ENCODE data around the gene DNAH11. TPM values are rescaled to one million over a fixed set of nuclear protein-coding genes. Genes with fewer than 3 reads are reported as not detected.

Gene DNAH11
- total and polyA plus RNA-seq, 2 of the 13 experiments (the other 11 are each of a cell fraction or from before 2014, with no cell fraction given): not detected

DNA sequence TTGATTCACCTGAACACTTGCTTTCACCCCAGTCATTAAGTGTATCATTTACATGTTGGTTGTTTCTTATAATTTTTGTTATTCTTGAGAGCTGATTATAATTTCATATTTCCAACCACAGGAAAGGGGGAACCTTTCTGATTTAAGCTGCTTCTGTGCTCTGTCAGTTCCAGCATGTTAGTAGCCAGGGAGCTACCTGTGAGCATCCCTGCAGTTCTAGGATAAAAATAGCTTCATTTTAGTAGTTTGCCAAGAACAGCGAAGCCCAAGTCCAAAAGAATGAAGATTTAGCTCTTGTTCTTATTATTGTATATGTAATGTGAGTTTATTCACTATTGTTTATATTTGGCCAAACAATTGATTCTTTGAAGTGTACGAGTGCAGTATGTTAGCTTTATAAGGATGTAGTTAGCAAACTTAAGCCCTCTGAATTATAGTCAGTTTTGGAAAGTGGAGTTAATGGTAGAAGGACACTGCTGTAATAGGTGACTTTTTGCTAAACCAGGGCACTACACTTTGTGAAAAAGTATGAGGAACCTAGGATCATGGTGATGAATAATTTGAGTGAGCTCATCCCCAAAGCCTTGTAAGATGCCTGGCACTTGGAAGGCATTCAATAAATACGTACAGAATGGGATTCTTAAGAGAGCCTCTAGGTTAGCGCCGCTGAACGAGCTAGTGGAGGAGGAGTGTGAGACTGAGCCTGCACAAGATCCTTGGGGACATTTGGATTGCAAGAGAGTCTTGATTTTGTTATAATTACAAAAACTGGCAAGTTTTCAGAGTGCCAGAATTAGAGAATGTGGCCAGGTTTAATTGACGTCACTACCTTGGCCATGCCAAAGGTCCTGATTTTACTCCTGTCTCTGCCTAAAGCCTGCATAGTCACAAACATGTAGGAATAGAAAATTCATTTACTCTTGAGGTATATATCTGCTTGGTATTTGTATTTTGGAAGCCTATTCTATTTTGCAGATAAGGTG lies 29.8 kb downstream of the DNAH11 start:
- in situ Hi-C loops (cut with HindIII; ENCODE audit: extremely low pct_ligation_motif_present, low pct_unique_long_range_greater_than_20kb) (no loop called here), intact Hi-C loops (cut with micrococcal nuclease; ENCODE audit: unreplicated experiment) (no loop called here)
- Histone ChIP-seq H3K36me3 (replicated peaks in 1 of 2; ENCODE audit: control insufficient read depth in 1 of 2, insufficient read depth in 2 of 2, low read length in 2 of 2) (no peaks in the 10 kb centered on the region), H3K9me3 (ENCODE audit: low read length) (no peaks in the 10 kb centered on the region), H4K20me1 (ENCODE audit: insufficient read depth, low read length) (no peaks in the 10 kb centered on the region), H3K4me1 (ENCODE audit: insufficient read depth, low read length) (no peaks in the 10 kb centered on the region), H3K79me2 (ENCODE audit: insufficient read depth, low read length) (no peaks in the 10 kb centered on the region), H3K4me3 (replicated peaks in 1 of 3; ENCODE audit: insufficient read depth in 1 of 3, low read depth in 2 of 3, low read length in 3 of 3) (no peak overlapping the region), H3K27me3 (ENCODE audit: control insufficient read depth in 1 of 2, insufficient read depth in 2 of 2, low read length in 2 of 2) (0 out of 5 replicates have a peak, but pooled peaks cover 0 to 2% of the 10 kb centered on the region in 2 experiments), H3K27ac (ENCODE audit: extremely low read length, insufficient read depth, low read length) (no peak overlapping the region), H3K4me2 (ENCODE audit: low read depth, low read length) (no peak overlapping the region), H3K9ac (ENCODE audit: insufficient read depth, low read depth, low read length) (no peak overlapping the region), H2AFZ (ENCODE audit: low read length) (no peak overlapping the region)
- no TSS peak for BruUV-seq (replicated peaks)
- 0 out of 2 replicates have a peak, but pooled peaks have one; percentile 35 for TF ChIP-seq CREB1 (IDR thresholded peaks at IDR 0.05)
- no peak for TF ChIP-seq CREB1 (CRISPR knock-in tag; IDR thresholded peaks at IDR 0.05)
- no peak for TF ChIP-seq EHMT2 (IDR thresholded peaks at IDR 0.05; ENCODE audit: borderline replicate concordance, low read depth, low read length)
- FAIRE-seq: no peak
- 50% methylated on average over 7 of the region's 7 CpGs for WGBS (ENCODE audit: low lambda C conversion rate)
- no peak for ATAC-seq
- ChIA-PET CTCF (ENCODE audit: low intra/inter-chr PET ratio, low total read pairs) (no interaction called here), POLR2A (no interaction called here)
- no peak for DNase-seq (ENCODE audit: low spot score)

DNA sequence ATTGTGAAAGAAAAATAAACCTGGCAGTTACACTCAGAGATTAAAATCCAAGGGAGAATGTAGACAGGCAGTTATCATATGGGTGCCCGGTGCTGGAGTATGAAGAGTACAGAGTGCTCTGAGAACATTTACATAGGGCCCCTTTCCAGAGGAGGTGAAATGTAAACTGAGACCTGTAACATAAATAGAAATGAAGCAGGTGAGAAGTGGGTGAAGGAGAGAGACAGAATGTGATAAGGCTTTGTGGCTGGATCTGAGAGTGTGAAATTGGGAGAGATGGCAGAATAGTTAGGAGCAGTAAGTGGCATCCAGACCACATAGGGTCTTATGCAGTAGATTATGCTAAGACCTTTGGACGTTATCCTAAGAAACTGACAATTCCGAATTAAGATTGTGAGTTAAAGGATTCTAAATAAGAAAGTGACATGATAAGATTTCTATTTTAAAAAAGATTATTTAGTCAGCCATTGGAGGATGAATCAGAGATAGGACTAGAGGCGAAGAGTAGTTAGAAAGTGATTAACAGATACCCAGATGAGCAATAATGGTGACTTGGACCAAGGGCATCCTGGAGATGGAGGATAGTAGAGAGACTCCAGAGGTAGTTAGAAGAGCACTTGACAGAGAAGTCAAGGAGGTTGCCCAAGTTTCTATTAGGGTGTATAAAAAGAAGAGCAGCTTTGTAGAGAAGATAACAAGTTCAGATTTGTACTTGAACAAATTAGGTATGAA lies 36.7 kb downstream of the DNAH11 start:
- H3K4me2 ChIP-seq (ENCODE audit: low read depth, low read length): no peak overlapping the region
- ATAC-seq: no peak
- intact Hi-C loops (cut with micrococcal nuclease; ENCODE audit: unreplicated experiment) (no loop called here), in situ Hi-C loops (cut with HindIII; ENCODE audit: extremely low pct_ligation_motif_present, low pct_unique_long_range_greater_than_20kb) (no loop called here)
- H4K20me1 ChIP-seq (ENCODE audit: insufficient read depth, low read length): no peaks in the 10 kb centered on the region
- H3K27me3 ChIP-seq (ENCODE audit: control insufficient read depth in 1 of 2, insufficient read depth in 2 of 2, low read length in 2 of 2): no peaks in the 10 kb centered on the region
- TF ChIP-seq, protein P1, sequence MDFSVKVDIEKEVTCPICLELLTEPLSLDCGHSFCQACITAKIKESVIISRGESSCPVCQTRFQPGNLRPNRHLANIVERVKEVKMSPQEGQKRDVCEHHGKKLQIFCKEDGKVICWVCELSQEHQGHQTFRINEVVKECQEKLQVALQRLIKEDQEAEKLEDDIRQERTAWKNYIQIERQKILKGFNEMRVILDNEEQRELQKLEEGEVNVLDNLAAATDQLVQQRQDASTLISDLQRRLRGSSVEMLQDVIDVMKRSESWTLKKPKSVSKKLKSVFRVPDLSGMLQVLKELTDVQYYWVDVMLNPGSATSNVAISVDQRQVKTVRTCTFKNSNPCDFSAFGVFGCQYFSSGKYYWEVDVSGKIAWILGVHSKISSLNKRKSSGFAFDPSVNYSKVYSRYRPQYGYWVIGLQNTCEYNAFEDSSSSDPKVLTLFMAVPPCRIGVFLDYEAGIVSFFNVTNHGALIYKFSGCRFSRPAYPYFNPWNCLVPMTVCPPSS (IDR thresholded peaks at IDR 0.05): no peak
- TF ChIP-seq KAT8 (CRISPR knock-in tag; IDR thresholded peaks at IDR 0.05) (no peak), ZNF12 (CRISPR knock-in tag; IDR thresholded peaks at IDR 0.05) (no peak), SNRNP70 (IDR thresholded peaks at IDR 0.05; ENCODE audit: low read depth, low read length) (no peak), MLLT10 (CRISPR knock-in tag; IDR thresholded peaks at IDR 0.05) (no peak), HMGA1 (CRISPR knock-in tag; conservative IDR thresholded peaks at IDR 0.05) (no peak)
- no TSS peak for BruUV-seq (replicated peaks)
- no peak overlapping the region for H2AFZ ChIP-seq (ENCODE audit: low read length)
- H3K9ac ChIP-seq (ENCODE audit: insufficient read depth, low read depth, low read length): no peak overlapping the region
- ChIA-PET POLR2A (no interaction called here), CTCF (ENCODE audit: low intra/inter-chr PET ratio, low total read pairs) (no interaction called here)
- no peaks in the 10 kb centered on the region for H3K79me2 ChIP-seq (ENCODE audit: insufficient read depth, low read length)
- DNase-seq (ENCODE audit: low spot score): no peak
- H3K9me3 ChIP-seq (ENCODE audit: low read length): no peaks in the 10 kb centered on the region
- no peak overlapping the region for H3K27ac ChIP-seq (ENCODE audit: extremely low read length, insufficient read depth, low read length)
- no peaks in the 10 kb centered on the region for H3K36me3 ChIP-seq (replicated peaks in 1 of 2; ENCODE audit: control insufficient read depth in 1 of 2, insufficient read depth in 2 of 2, low read length in 2 of 2)
- no peaks in the 10 kb centered on the region for H3K4me1 ChIP-seq (ENCODE audit: insufficient read depth, low read length)
- WGBS (ENCODE audit: low lambda C conversion rate): 7% methylated on average over 4 of the region's 4 CpGs
- no peak overlapping the region for H3K4me3 ChIP-seq (replicated peaks in 1 of 3; ENCODE audit: insufficient read depth in 1 of 3, low read depth in 2 of 3, low read length in 3 of 3)
- FAIRE-seq: no peak

Data from HepG2 (cell line).